HL-60 (cell line): ENCODE measurements around the gene SPDYE6.

Source experiments
- POLR2AphosphoS5 ChIP-seq: IDR thresholded peaks from 2 replicates; pipeline ENCODE4 v1.6.1; 2012; ENCODE audit warnings: low read depth
- TF ChIP-seq, protein P1 (sequence below): IDR thresholded peaks from one replicate; pipeline ENCODE4 v1.5.1; 2011; ENCODE audit warnings: low read length, control low read depth, inconsistent platforms; ENCODE audit not compliant: insufficient read depth

DNA sequence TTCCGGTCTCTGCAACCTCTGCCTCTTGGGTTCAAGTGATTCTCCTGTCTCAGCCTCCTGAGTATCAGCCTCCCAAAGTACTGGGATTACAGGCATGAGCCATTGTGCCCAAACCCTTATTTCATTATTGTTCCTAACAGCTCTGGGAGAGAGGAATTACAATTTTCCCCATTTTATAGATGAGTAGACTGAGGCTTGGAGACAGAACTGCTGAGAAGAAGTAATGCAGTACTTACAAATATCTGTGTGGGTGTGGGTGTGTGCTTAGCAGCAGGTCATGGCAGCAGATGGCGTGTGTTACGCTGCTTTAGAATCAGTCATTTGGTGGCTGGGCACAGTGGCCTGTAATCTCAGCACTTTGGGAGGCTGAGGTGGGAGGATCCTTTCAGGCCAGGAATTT, 47.3 kb upstream of the SPDYE6 start:
- TF ChIP-seq POLR2AphosphoS5 = no peak
- TF ChIP-seq, protein P1, sequence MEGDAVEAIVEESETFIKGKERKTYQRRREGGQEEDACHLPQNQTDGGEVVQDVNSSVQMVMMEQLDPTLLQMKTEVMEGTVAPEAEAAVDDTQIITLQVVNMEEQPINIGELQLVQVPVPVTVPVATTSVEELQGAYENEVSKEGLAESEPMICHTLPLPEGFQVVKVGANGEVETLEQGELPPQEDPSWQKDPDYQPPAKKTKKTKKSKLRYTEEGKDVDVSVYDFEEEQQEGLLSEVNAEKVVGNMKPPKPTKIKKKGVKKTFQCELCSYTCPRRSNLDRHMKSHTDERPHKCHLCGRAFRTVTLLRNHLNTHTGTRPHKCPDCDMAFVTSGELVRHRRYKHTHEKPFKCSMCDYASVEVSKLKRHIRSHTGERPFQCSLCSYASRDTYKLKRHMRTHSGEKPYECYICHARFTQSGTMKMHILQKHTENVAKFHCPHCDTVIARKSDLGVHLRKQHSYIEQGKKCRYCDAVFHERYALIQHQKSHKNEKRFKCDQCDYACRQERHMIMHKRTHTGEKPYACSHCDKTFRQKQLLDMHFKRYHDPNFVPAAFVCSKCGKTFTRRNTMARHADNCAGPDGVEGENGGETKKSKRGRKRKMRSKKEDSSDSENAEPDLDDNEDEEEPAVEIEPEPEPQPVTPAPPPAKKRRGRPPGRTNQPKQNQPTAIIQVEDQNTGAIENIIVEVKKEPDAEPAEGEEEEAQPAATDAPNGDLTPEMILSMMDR = no peak
